HG03175 (cell line): ENCODE results near the gene CDH6.
"Not testable (repeated sequence)": the region's sequence is repeated elsewhere in the genome, so short reads cannot be mapped to it uniquely, and the experiment has no call there.

Experiments
- ATAC-seq: cut with Tn5 transposase; IDR thresholded peaks from one replicate; pipeline ENCODE4 v1.9.1; 2021; ENCODE audit warnings: mild to moderate bottlenecking, moderate library complexity; ENCODE audit not compliant: unreplicated experiment

The CDH6 gene

DNA sequence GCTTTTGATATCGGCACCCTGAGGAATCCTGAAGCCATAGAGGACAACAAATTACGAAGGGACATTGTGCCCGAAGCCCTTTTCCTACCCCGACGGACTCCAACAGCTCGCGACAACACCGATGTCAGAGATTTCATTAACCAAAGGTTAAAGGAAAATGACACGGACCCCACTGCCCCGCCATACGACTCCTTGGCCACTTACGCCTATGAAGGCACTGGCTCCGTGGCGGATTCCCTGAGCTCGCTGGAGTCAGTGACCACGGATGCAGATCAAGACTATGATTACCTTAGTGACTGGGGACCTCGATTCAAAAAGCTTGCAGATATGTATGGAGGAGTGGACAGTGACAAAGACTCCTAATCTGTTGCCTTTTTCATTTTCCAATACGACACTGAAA is 129.5 kb downstream of the CDH6 start:
- no peak for ATAC-seq

DNA sequence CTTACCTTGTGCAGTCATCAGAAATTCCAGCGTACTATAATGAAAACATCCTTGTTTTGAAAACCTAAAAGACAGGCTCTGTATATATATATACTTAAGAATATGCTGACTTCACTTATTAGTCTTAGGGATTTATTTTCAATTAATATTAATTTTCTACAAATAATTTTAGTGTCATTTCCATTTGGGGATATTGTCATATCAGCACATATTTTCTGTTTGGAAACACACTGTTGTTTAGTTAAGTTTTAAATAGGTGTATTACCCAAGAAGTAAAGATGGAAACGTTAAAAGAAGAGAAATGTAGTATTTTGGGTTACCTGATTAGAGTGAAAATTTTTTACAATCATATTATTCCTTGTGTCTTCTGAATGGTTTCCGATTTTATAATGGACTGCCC is 131.4 kb downstream of the CDH6 start:
- ATAC-seq, result no peak

DNA sequence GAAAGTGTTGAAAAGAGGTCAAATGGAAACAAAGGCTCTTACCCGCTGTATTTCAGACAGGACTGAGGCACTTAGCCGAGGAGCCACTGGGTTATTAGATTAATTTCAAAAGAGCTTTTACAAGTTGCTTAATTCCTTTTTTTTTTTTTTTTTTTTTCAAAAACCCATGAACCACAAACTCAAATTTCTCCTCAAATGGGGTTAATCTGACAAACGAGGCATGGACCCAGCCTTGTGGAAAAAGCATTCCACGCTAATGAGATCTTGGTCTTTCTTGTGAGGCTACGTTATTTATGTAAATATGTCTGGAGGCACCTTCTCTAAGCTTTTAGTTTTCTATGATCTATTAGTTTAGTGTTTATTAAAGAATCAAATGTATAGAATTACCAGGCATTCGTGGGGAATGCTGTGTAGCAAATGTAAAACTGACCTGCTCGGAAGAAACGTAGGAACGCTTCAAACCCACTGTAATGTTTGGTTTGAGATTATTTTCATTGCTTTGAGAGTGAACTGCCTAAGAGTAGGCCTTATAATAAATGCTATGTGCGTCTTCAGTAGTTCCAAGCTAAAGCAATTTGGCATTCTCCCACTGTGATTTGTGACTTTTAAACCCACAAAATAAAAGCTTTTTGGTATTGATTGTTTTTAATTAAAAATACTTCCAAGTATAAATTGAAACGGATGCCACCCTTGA is 134.7 kb downstream of the CDH6 start:
- no peak for ATAC-seq

DNA sequence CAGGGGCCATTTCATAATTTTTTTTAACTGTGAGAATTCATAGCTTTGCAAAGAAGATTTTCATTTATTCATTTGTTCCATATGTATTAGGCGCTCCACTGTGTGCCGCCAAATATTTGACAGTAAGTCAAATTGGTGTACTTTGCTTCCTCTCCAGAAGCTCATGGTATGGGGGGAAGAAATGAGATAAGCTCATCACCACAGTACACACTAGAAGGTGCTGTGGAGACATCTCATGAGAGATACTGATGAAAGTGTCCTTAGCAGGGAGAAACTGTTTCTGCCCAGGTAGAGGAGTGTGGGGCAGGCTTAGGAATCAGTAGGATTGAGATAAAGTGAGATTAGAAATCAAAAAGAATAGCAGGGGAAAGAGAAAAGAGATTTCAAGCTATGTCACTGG is 136.2 kb downstream of the CDH6 start:
- no peak for ATAC-seq

DNA sequence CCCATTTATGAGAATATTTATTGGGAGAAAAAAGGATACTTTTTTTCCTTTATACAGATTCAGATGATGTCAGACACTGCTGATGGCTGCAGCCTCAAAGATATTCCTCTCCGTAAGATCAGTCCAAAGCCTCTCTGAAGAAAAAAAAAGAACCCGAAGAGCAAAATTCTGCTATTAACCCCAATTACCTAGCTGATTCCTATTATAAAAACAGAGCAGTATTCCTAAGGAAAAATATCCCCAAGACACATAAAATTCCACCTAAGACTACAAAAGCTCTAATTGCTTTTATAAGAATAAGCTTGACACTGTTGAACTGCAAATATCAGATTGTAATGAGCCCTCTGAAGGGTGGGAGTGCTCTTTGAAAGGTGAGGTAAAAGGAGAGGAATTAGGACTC is 138.7 kb downstream of the CDH6 start:
- no peak for ATAC-seq

DNA sequence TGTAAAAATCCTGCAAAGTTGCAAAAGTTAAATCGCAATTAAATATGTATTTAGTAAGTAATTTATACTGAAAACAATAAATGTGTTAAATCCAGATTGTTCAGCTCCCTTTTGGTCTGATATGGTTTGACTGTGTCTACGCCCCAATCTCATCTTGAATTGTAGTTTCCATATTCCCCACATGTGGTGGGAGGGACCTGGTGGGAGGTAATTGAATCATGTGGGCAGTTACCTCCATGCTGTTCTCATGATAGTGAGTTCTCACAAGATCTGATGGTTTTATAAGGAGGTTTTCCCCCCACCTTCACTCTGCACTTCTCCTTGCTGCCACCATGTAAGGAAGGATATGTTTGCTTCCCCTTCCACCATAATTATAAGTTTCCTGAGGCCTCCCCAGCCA is 140.0 kb downstream of the CDH6 start:
- no peak for ATAC-seq

DNA sequence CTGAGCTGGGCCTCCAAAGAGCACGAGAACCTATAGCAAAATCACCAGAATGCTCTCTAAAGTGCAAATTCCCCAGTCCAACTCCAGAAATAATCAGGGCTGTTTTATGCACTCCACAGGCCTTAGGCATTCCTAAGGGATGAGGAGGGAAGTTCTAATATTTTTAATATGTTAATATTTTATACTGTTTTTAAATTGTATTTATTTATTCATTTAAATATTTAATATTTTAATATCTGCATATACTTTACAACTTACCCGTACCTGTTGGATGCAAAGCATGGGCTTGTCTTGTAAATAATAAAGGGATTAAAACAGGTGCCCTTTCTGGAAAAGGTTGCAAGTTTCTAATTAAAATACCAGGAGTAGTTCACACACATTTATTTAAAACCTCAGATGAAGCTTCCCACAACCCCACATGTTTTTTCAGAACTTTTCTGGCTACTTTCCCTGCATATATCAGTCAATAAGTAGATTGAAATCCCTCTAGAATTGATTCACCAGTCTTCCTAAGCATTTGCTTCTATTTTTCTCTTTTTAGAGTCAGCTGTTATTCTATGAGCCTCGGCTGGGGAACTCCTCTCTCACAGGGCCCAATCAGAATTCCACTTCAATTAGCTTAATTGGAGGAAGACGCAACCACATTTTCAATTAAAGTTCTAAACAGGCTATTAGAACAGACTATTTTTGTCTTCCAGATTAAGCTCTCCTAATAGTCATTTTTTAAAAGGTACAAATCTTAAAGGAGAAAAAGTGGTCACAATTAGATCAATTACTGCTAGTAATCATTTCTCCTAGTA is 140.8 kb downstream of the CDH6 start:
- ATAC-seq, result no peak

DNA sequence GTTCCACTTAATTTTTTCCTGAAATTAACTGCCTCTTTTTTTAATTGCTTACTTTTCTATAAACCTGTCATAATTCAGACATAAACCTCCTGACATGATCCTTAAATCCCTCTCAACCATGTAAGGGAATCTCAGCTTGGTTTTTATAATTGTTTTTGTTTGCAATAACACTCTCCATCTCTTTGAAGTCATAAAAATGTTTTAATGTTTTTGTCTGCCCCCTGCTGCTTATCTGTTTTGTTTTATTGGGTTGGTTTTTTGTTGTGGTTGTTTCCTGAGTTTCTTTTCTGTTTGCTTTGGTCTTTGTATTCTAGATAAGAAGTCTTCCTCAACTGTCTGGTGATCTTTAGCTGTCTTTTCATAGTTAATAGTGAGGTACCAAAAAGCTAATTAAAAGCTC is 142.0 kb downstream of the CDH6 start:
- ATAC-seq, result no peak

DNA sequence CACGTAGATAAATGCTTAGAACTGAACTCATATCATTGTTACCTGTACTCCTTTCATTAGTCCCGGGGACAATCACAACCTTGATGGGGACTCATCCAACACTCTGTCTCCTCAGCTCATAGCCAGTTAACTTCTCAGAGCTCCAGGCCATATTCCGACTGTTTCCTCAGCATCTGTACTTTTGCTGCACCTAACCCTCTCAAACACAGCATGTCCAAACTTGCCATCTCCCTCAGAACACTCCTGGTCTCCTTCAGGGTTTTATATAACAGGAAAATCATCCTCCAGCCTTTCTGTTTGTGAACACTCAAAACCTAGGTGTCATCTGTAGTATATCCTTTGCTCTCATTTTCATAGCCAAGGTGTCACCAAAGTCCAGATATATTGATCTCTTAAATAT is 150.5 kb downstream of the CDH6 start:
- no peak for ATAC-seq

DNA sequence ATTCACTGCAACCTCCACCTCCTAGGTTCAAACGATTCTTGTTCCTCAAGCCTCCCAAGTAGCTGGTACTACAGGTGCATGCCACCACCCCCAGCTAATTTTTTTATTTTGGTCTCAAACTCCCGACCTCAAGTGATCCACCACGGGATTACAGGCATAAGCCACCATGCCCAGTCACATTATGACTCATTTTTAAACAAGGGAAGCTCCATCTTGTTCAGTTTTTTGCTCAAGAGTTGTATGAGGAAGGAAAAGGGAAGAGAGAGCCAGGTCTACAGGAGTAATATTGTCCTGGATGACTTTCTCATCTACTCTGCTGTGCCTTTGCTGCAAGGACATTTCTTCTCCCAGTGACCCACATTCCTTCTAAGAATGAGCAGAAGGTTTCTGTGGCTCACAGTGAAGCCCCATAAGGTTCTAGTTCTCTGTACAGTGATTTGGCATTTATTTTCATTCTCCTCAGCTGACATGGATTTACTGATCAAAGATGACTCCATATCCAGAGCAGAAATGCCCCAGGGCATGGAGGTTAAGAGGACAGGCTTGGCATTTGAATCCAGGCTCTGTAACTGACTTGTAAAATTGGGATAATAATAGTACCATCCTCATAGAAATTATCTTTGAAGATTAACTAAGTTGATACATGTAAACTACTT is 153.5 kb downstream of the CDH6 start:
- ATAC-seq, result no peak

DNA sequence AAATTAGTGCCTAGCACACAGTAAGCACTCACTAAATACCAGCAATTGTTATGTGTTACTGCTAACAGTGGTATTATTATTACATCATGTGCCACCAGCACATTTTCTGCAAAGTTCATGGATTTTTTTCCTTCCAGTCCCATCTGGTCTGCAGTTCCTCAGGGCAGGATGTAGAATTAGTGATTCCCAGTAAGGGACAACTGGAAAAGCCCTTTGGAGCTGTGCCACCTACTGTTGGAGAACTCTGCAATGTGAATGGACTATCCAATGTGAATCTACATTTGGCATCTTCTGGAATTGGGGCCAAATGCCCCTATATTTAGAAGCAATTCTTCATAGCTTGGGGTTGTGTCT is 154.0 kb downstream of the CDH6 start:
- no peak for ATAC-seq

DNA sequence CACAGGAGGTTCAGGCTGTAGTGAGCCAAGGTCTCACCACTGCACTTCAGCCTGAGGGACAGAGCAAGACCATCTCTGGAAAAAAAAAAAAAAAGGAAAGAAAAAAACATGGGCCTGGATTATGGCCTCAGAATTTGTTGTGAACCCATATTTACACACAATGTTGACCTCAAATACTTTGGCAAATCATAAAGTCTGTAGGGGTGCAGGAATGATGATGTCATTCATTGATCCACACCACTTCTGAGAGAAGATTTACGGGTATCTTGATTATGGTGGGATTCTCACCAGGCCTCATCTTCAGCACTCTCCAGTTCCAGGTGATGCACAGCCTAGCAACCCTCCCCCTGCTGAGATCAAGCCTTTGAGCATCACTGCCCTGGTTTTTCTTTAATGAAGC is 156.9 kb downstream of the CDH6 start:
- ATAC-seq, result no peak

DNA sequence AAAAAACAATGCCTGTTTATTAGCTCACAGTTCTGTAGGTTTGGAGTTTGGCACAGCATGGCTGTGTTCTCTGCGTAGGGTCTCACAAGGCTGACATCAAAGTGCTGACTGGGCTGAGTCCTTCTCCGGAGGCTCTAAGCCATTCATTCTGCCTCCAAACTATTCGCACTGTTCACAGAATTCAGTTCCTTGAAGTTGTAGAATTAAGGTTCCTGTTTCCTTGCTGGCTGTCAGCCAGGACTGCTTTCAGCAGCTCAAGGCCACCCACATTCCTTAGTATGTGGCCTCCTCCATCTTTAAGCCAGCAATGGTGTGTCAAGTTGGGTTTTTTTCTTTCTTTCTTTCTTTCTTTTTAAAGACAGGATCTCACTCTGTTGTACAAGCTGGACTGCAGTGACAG is 161.9 kb downstream of the CDH6 start:
- no peak for ATAC-seq

DNA sequence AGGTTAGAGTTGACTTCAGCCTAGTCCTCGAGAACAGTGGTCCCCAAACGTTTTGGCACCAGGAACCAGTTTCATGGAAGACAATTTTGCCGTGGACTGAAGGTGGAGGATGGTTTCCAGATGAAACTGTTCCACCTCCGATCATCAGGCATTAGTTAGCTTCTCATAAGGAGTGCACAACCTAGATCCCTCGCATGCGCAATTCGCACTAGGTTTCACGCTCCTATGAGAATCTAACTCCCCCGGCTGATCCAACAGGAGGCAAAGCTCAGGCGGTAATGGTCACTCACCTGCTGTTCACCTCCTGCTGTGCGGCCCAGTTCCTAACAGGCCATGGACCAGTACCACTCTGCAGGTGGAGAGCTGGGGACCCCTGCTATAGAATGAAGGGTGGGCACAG is 163.6 kb downstream of the CDH6 start:
- ATAC-seq, result no peak

DNA sequence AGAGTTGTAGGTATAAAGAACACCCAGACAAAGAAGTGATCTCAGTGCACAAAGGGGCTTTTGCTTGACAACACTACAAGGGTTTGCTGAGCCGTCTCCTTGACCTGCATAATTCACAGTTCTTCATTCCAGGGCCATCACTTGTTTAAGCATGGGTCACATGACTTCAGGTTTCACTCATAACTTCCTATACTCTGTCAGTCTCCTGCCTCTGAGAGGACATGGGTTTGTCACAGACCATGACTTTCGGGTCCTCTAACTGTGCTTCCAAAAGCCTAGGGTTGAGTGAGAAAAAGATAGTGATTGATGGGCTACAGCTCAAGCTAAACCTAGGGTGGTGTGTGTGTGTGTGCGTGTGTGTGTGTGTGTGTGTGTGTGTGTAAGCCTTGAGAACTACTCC is 166.4 kb downstream of the CDH6 start:
- ATAC-seq, result no peak

DNA sequence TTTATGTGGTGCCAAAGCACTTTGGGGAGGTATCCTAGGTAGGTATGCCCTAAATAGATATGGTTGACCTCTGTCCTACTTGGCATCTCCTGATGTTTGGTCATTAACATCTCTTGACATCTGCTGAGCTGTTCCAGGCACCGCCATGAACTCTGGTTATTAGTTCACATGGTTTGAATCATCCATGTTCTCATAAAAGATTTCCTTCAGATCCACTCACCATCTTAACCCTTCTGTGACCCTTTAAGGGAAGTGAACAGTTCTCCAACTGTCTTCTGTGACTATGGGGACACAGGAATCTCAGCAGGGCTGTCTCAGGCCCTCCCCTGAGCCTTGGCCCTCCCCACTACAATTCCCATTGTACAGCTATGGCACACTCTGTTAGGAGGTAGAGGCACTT is 167.7 kb downstream of the CDH6 start:
- ATAC-seq, result no peak

DNA sequence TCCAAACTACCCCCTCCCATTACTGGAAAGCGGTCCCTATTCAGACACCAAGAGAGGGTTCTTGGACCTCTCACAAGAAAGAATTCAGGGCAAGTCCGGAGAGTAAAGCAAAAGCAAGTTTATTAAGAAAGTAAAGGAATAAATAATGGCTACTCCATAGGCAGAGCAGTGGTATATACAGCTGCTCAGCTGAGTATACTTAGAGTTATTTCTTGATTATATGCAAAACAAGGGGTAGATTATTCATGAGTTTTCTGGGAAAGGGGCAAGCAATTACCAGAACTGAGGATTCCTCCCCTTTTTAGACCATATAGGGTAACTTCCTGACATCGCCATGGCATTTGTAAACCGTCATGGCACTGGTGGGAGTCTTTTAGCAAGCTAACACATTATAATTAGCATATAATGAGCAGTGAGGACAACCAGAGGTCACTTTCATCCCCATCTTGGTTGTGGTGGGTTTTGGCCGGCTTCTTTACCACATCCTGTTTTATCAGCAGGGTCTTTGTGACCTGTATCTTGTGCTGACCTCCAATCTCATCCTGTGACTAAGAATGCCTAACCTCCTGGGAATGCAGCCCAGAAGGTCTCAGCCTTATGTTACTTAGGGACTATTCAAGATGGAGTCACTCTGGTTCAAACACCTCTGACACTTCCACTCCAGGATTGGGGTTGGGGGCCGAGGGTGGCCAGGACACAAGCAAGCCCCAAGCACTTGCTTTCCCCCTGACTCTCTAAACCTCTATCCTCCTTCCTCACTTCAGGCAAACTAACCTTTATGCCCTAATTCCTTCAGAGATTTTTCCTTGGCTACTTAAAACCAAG is 168.4 kb downstream of the CDH6 start:
- not testable (repeated sequence) for ATAC-seq

DNA sequence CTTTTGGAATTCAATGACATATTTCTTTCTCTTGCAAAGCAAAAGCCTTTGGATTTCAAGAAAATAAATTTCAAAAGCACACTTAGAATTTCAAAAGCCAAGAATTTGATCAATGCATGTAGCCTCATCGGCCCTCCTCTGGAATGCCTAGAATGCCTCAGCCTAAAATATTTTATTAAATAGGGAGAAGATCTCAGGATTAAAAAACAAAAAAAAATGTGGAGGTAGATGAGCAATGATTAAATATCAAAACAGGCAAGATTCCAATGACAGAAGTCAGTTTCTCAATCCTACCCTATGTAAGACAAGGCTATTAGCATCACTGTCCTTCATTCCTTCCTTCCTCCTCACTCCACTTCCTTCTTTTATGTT is 169.0 kb downstream of the CDH6 start:
- ATAC-seq, result no peak

DNA sequence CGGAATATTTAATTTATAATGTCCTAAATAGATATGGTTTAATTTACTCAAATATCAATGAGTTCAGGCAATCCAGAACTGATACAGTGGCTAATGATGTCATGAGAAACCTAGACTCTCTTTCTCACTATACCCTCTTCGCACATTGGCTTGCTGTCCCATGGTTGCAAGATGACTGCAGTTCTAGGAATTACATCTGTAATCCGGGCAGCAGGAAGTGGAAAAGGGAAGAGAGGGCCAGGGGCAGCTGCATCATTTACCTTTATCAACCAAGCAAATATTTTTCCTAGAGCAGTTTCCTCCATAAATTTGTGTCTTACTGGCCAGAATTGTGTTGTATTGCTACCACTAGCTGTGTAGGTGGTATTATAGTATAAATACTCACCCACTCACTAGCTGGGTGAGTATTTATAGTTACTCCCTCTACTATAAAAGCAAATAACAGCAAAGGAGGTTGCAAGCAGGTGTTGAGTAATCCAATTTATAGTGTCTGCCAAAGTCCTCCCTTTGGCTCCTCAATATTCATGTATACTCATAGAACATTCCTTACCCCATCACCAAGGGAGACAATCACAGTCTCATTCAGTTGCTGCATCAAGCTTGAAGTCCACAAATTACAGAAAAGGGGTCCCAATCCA is 169.6 kb downstream of the CDH6 start:
- no peak for ATAC-seq

DNA sequence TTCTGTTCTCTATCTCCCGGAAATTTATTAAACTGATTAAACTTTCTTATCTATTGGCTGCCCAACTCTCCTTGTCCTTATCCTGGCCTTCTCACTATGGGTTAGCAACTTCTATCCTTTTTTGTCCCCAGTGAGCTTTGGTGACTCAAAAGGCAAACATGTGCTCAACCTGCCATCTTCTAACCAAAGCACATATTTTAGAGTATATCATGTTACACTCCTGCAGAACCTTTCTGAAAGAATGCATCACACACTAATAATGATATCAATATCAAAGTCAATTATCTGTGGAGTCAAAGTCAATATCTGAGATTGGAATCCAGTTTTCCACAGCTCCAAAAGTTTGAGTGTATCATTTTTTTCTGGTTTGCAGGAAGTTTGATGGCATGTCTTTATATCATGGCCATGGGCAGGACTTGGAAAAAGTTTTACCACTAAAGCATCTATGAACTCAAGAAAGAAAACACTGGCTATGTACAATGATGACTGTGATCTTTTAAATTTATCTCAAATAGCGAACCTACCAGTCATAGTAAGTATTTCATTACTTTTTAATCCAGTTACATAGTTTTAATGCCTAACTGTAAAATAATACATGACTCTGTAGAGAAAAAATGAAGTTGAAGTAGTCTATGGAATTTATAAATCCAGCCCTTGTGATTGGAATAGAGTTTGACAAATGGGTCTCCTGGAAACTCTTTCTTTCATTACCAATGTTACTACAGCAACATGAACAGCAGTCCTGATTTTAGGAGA is 171.6 kb downstream of the CDH6 start:
- ATAC-seq, result no peak
